Fibroblast of villous mesenchyme (primary cell): ENCODE results near the gene UQCC5. TPM values are rescaled to one million over a fixed set of nuclear protein-coding genes. Genes with fewer than 3 reads are reported as not detected.

Experiments
- DNase-seq: peaks from one replicate; pipeline ENCODE4 v3.0.0-alpha.2; 2010; ENCODE audit warnings: low read depth
- H3K4me3 ChIP-seq: 2 replicates; pipeline ENCODE4 v1.5.1; 2011; ENCODE audit warnings: low read depth, mild to moderate bottlenecking, low read length
- CTCF ChIP-seq: IDR thresholded peaks from 2 replicates; pipeline ENCODE4 v1.5.1; 2012; ENCODE audit warnings: low read depth, mild to moderate bottlenecking, low read length; ENCODE audit not compliant: insufficient read depth
- total RNA-seq: library from RNA; depleted of rRNA; stranded (reverse); fragments of >200 nt; gene quantifications from 2 replicates; pipeline ENCODE4 v1.2.3, GENCODE V29; 2012

Gene UQCC5
- total RNA-seq, 1 donor = 17.7 TPM

GRCh38 chr3:52514576-52514975 lies 21.8 kb upstream of the UQCC5 start:
- H3K4me3 ChIP-seq = no peak overlapping the region
- DNase-seq = no peak
- no peak for TF ChIP-seq CTCF

- no peak for DNase-seq
- TF ChIP-seq CTCF = no peak
- H3K4me3 ChIP-seq = no peak overlapping the region
Measured at GRCh38 chr3:52515192-52515591, 21.2 kb upstream of the UQCC5 start.

GRCh38 chr3:52516509-52517195 lies 19.8 kb upstream of the UQCC5 start:
- no peak for DNase-seq
- H3K4me3 ChIP-seq = no peak overlapping the region
- TF ChIP-seq CTCF = no peak

GRCh38 chr3:52517796-52518722 lies 18.3 kb upstream of the UQCC5 start:
- TF ChIP-seq CTCF = no peak
- no peak overlapping the region for H3K4me3 ChIP-seq
- DNase-seq = no peak

- H3K4me3 ChIP-seq = no peak overlapping the region
- DNase-seq = no peak
- no peak for TF ChIP-seq CTCF
Measured at GRCh38 chr3:52518723-52519444, 17.5 kb upstream of the UQCC5 start.

GRCh38 chr3:52519445-52520140 lies 16.8 kb upstream of the UQCC5 start:
- H3K4me3 ChIP-seq = no peak overlapping the region
- no peak for DNase-seq
- no peak for TF ChIP-seq CTCF
